Activated T-cell treated with anti-CD3 and anti-CD28 coated beads, Interleukin-2, amount 50 U/mL, for 4 hours (primary cell): ENCODE results near the gene PRTG. TPM values are rescaled to one million over a fixed set of nuclear protein-coding genes. Genes with fewer than 3 reads are reported as not detected.
"Not testable (repeated sequence)": the region's sequence is repeated elsewhere in the genome, so short reads cannot be mapped to it uniquely, and the experiment has no call there.

Source experiments
- ATAC-seq, 2 donors: fragments of 200-7000 bp; cut with Tn5 transposase; one replicate each; pipeline ENCODE4 v1.10.0; 2021
- DNase-seq: peaks from one replicate; pipeline ENCODE4 v3.0.0-alpha.2; 2020
- H3K27me3 Mint-ChIP-seq: one replicate; pipeline ENCODE4 v1.8.0; 2021; ENCODE audit warnings: low read depth, mixed read lengths
- H3K36me3 Mint-ChIP-seq: one replicate; pipeline ENCODE4 v1.8.0; 2022; ENCODE audit warnings: mixed read lengths; ENCODE audit not compliant: insufficient read depth
- H3K4me1 Mint-ChIP-seq: one replicate; pipeline ENCODE4 v1.8.0; 2021; ENCODE audit warnings: low read depth, mixed read lengths
- H3K4me3 Mint-ChIP-seq: one replicate; pipeline ENCODE4 v1.8.0; 2021; ENCODE audit warnings: mild to moderate bottlenecking, moderate library complexity, mixed read lengths
- H3K9me3 Mint-ChIP-seq: one replicate; pipeline ENCODE4 v1.8.0; 2021; ENCODE audit warnings: mixed read lengths
- total RNA-seq, 3 donors: library from RNA; stranded (reverse); gene quantifications; one replicate each; pipeline ENCODE4 v1.2.1, GENCODE V29; 2021

PRTG gene
- total RNA-seq, 3 donors from 2014 or later, result not detected

GRCh38 chr15:55696221-55696620, 46.7 kb downstream of the PRTG start:
- Mint-ChIP-seq H3K27me3 (no peaks in the 10 kb centered on the region), H3K36me3 (no peaks in the 10 kb centered on the region), H3K4me1 (peaks cover 1% of the 10 kb centered on the region), H3K4me3 (no peak overlapping the region), H3K9me3 (no peaks in the 10 kb centered on the region)
- DNase-seq (no peak), ATAC-seq (no peak)

DNA sequence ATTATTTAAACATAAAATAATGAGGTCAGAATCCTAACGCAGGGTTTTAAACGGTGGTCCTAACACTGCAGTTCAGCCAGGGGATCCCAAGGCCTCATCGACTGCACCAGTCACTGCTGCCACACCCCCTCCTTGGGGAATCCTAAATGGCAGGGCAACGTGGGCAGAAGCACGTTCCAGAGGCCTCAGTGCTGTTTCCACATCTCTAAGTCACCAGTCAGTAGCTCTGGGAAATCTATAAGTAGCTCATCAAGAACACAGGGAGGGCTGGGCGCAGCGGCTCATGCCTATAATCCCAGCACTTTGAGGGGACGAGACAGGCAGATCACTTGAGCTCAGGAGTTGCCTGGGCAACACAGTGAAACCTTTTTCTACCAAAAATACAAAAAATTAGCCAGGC, 47.5 kb downstream of the PRTG start:
- Mint-ChIP-seq H3K9me3 (no peaks in the 10 kb centered on the region), H3K36me3 (no peaks in the 10 kb centered on the region), H3K4me1 (peaks cover 1% of the 10 kb centered on the region), H3K4me3 (no peak overlapping the region), H3K27me3 (no peaks in the 10 kb centered on the region)
- DNase-seq (no peak), ATAC-seq (no peak)

GRCh38 chr15:55694652-55695150, 48.3 kb downstream of the PRTG start:
- DNase-seq, result no peak
- Mint-ChIP-seq H3K9me3 (no peaks in the 10 kb centered on the region), H3K27me3 (no peaks in the 10 kb centered on the region), H3K4me3 (no peak overlapping the region), H3K4me1 (peaks cover 1% of the 10 kb centered on the region), H3K36me3 (no peaks in the 10 kb centered on the region)
- ATAC-seq, result no peak

DNA sequence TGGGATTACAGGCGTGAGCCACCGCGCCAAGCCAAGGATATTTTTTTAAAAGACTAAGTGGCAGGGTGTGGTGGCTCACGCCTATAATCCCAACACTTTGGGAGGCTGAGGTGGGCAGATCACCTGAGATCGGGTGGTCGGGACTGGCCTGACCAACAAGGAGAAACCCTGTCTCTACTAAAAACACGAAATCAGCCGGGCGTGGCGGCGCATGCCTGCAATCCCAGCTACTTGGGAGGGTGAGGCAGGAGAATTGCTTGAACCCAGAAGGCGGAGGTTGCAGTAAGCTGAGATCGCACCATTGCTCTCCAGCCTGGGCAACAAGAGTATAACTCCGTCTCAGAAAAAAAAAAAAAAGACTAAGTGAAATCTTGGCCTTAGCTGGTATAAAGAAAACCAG, 49.8 kb downstream of the PRTG start:
- H3K4me1 Mint-ChIP-seq, ATAC-seq, H3K9me3 Mint-ChIP-seq, H3K36me3 Mint-ChIP-seq, DNase-seq, H3K4me3 Mint-ChIP-seq, H3K27me3 Mint-ChIP-seq: not testable (repeated sequence)

DNA sequence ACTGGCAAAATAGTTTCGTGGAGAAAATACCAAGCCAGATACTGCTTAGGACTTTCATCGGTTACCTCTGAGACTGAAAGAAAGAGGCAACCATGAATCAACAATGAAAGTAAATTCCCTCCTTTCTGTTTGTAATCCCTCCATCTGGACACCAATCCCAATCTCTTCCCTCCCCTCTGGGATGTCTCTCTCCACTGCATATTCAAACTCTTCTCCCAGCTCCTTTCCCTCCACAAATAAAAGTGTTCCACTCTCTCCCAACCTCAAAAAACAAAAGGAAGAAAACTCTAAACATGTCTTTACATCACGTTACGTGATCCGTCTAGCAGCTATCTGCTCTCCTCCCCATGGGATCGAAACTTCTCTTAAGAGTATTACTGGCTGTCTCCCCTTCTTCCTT, 55.2 kb downstream of the PRTG start:
- DNase-seq (no peak), ATAC-seq (no peak)
- H3K27me3 Mint-ChIP-seq, result peaks cover 4% of the 10 kb centered on the region
- no peak overlapping the region for H3K4me3 Mint-ChIP-seq
- no peaks in the 10 kb centered on the region for H3K9me3 Mint-ChIP-seq
- H3K36me3 Mint-ChIP-seq, result no peaks in the 10 kb centered on the region
- H3K4me1 Mint-ChIP-seq, result no peaks in the 10 kb centered on the region

DNA sequence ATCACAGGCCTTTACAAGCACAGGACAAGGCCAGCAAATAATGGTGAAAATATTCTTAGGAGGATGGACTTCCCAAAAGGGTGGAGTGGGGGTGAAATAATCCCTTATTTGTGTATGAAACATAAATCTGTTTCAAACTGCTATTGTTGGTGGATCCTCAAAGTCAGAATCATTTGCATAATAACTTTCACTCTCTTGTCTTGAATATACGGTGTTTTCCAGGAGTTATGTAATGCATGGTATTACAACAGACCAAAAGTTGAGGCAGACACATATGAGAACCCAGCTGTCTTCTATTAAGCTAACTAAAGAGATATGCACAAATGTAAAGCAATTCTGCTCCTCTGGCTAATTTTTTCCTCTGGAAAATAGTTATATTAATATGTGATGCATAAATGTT, 57.7 kb downstream of the PRTG start:
- Mint-ChIP-seq H3K36me3 (no peaks in the 10 kb centered on the region), H3K4me3 (no peak overlapping the region), H3K27me3 (peaks cover 4% of the 10 kb centered on the region), H3K4me1 (no peaks in the 10 kb centered on the region), H3K9me3 (no peaks in the 10 kb centered on the region)
- DNase-seq (no peak), ATAC-seq (no peak)

GRCh38 chr15:55683376-55683775, 59.6 kb downstream of the PRTG start:
- DNase-seq (no peak), ATAC-seq (no peak)
- Mint-ChIP-seq H3K4me3 (no peak overlapping the region), H3K9me3 (no peaks in the 10 kb centered on the region), H3K36me3 (no peaks in the 10 kb centered on the region), H3K27me3 (peaks cover 4% of the 10 kb centered on the region), H3K4me1 (no peaks in the 10 kb centered on the region)

- no peaks in the 10 kb centered on the region for H3K36me3 Mint-ChIP-seq
- no peaks in the 10 kb centered on the region for H3K27me3 Mint-ChIP-seq
- no peaks in the 10 kb centered on the region for H3K9me3 Mint-ChIP-seq
- H3K4me3 Mint-ChIP-seq, result no peak overlapping the region
- ATAC-seq (no peak), DNase-seq (no peak)
- H3K4me1 Mint-ChIP-seq, result no peaks in the 10 kb centered on the region
Measured at GRCh38 chr15:55681631-55682030, 61.3 kb downstream of the PRTG start.

- Mint-ChIP-seq H3K9me3 (no peaks in the 10 kb centered on the region), H3K4me1 (no peaks in the 10 kb centered on the region), H3K4me3 (no peak overlapping the region), H3K36me3 (no peaks in the 10 kb centered on the region), H3K27me3 (no peaks in the 10 kb centered on the region)
- ATAC-seq (no peak), DNase-seq (no peak)
Measured at GRCh38 chr15:55676507-55676906, 66.4 kb downstream of the PRTG start.

DNA sequence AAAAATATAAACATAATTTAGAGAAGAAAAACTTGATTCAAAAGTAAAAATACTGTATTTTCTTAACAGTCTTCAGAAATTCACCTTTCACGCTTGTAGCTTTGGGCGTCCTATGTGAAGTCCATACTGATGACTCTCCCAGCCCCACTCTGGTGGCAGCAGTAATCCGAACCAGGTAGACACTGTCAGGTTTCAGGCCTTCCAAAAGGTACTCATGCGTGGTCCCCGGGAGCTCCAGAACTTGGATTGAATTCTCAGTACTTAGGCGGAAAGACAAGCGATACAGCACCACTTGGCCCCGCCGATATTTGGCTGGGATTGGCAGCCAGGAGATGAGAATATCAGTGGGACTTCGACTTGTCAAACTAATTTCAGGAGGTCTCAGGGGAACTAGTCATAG, 69.7 kb downstream of the PRTG start:
- Mint-ChIP-seq H3K27me3 (peaks cover 12% of the 10 kb centered on the region), H3K9me3 (no peaks in the 10 kb centered on the region), H3K4me3 (no peak overlapping the region), H3K4me1 (no peaks in the 10 kb centered on the region), H3K36me3 (no peaks in the 10 kb centered on the region)
- ATAC-seq (no peak), DNase-seq (no peak)

DNA sequence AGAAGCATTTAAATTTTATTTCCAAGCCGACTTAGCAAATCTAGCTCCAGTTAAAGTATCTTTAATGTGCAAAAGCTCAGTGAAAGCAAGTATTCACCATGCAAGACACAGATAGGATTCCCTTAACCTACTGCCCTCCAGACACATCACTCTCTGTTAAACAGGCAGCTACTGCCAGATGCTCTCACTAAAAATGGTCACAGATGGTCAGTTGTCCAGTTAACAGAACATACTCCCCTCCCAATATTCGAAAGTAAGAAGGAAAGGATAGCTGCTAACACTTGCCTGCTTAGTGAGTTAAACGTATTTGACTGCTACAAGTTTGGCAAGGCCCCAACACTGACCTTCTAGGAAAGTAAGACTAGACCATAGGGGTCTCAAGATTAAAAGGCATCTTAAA, 73.7 kb downstream of the PRTG start:
- no peaks in the 10 kb centered on the region for H3K36me3 Mint-ChIP-seq
- H3K4me3 Mint-ChIP-seq, result no peak overlapping the region
- DNase-seq, result no peak
- no peaks in the 10 kb centered on the region for H3K9me3 Mint-ChIP-seq
- H3K4me1 Mint-ChIP-seq, result no peaks in the 10 kb centered on the region
- H3K27me3 Mint-ChIP-seq, result peaks cover 14% of the 10 kb centered on the region
- ATAC-seq, result no peak

GRCh38 chr15:55665605-55666227, 77.2 kb downstream of the PRTG start:
- no peak for ATAC-seq
- Mint-ChIP-seq H3K27me3 (peaks cover 13% of the 10 kb centered on the region), H3K36me3 (no peaks in the 10 kb centered on the region), H3K9me3 (no peaks in the 10 kb centered on the region), H3K4me1 (no peaks in the 10 kb centered on the region), H3K4me3 (no peak overlapping the region)
- DNase-seq, result no peak

GRCh38 chr15:55661428-55661827, 81.5 kb downstream of the PRTG start:
- DNase-seq (no peak), ATAC-seq (no peak)
- peaks cover 2% of the 10 kb centered on the region for H3K27me3 Mint-ChIP-seq
- H3K4me1 Mint-ChIP-seq, result no peaks in the 10 kb centered on the region
- H3K9me3 Mint-ChIP-seq, result no peaks in the 10 kb centered on the region
- H3K4me3 Mint-ChIP-seq, result no peak overlapping the region
- H3K36me3 Mint-ChIP-seq, result no peaks in the 10 kb centered on the region

DNA sequence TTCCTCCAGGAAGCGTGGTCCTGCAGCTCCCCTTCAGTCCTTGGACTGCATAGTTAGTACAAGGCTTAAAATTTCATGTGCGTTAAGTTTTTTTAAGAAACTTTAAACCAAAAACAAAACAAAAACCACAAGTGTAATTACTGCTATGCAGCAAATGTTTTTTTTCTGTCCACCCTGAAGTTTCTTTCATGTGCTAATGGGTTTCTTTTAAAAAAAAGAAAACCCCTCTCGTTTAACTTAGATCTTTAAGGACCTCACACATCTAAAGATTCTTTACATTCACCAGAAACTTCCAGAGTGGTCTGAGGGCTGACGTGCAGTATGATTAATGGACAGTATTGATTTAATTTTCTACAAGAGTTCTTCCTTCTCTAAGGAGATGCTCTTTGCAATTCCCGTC, 82.8 kb downstream of the PRTG start:
- ATAC-seq (no peak), DNase-seq (no peak)
- Mint-ChIP-seq H3K36me3 (no peaks in the 10 kb centered on the region), H3K27me3 (no peaks in the 10 kb centered on the region), H3K4me1 (no peaks in the 10 kb centered on the region), H3K9me3 (no peaks in the 10 kb centered on the region), H3K4me3 (no peak overlapping the region)

DNA sequence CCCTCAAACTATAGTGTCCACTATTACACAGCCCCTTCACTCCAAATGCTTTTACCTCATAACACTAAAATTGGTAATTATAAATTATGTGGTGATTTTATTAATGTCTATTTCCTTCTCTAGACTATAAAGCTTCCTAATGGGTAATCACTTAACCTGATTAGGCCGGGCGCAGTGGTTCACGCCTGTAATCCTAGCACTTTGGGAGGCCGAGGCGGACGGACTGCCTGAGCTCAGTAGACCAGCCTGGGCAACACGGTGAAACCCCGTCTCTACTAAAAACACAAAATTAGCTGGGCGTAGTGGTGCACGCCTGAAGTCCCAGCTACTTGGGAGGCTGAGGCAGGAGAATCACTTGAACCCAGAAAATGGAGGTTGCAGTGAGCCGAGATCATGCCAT, 83.5 kb downstream of the PRTG start:
- Mint-ChIP-seq H3K27me3 (no peaks in the 10 kb centered on the region), H3K4me3 (no peak overlapping the region), H3K36me3 (no peaks in the 10 kb centered on the region), H3K9me3 (no peaks in the 10 kb centered on the region), H3K4me1 (no peaks in the 10 kb centered on the region)
- ATAC-seq (no peak), DNase-seq (no peak)

DNA sequence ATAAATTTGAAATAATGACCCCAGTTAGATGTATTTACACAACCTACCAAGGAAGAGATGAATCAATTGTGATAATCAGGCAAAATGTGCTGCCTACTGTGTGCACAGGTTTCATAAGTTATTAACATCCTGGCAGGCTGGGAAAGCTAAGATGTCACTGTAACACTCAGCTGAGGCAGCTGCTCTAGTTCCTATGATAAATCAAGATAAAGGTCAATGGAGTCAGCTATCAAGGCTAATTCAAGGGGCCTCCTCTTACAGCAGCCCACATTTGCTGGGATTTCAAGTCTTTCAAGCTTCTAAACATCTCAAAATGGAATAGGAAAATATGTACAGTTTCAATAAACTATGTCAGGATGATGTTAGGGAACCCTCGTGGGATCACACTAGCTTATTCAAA, 84.1 kb downstream of the PRTG start:
- ATAC-seq, result no peak
- H3K9me3 Mint-ChIP-seq, result no peaks in the 10 kb centered on the region
- no peaks in the 10 kb centered on the region for H3K27me3 Mint-ChIP-seq

More for the DNA sequence above, 84.1 kb downstream of the PRTG start:
- Mint-ChIP-seq H3K4me1 (no peaks in the 10 kb centered on the region), H3K4me3 (no peak overlapping the region), H3K36me3 (no peaks in the 10 kb centered on the region)
- DNase-seq, result no peak
